ENCODE measurements around the gene FAM171A2. TPM values are rescaled to one million over a fixed set of nuclear protein-coding genes. Genes with fewer than 3 reads are reported as not detected.

FAM171A2 gene
- total and polyA plus RNA-seq, 7 experiments from 2014 or later: 0.11 to 0.78 (median 0.37) TPM

GRCh38 chr17:44327715-44328449 lies 35.8 kb downstream of the FAM171A2 start:
- H3K4me3 ChIP-seq (ENCODE audit: low read length): no peak overlapping the region
- no peaks in the 10 kb centered on the region for H3K27me3 ChIP-seq (ENCODE audit: control insufficient read depth in 2 of 2, insufficient read depth in 2 of 2, low read length in 2 of 2)
- ATAC-seq (no peak), DNase-seq (peak in 1 of 9 donors; percentile 18)
- Mint-ChIP-seq H3K27me3 (no peaks in the 10 kb centered on the region), H3K4me1 (peaks cover 0 to 29% (median 21%) of the 10 kb centered on the region in 7 donors), H3K36me3 (no peaks in the 10 kb centered on the region), H3K9me3 (no peaks in the 10 kb centered on the region), H3K4me3 (peak overlapping the region; percentile 28 to 96 (median 48)), H3K27ac (peak overlapping the region in 8 of 9 donors; percentile 55 to 77 (median 63))
- H3K36me3 ChIP-seq (ENCODE audit: control insufficient read depth in 2 of 3, insufficient read depth in 3 of 3, low read length in 3 of 3): no peaks in the 10 kb centered on the region
- no peaks in the 10 kb centered on the region for H3K9me3 ChIP-seq (ENCODE audit: control insufficient read depth in 2 of 3, low read length in 3 of 3)
- intact Hi-C loops (cut with micrococcal nuclease): loop anchor here (2.0 to 10.0 kb wide), 5 partner anchors 256 to 837 kb away; partner anchors contain the start of genes G6PC3 (in 1 of the 2), HEXIM1 (in 1 of the 2), HEXIM2 (in 1 of the 2) and LSM12 (in 1 of the 2)
- H3K4me1 ChIP-seq (ENCODE audit: control insufficient read depth in 2 of 2, insufficient read depth in 2 of 2, low read length in 2 of 2): peaks cover 17 to 19% of the 10 kb centered on the region in 2 donors
- peak overlapping the region; percentile 3 for H3K27ac ChIP-seq (ENCODE audit: low read depth, low read length)
- CTCF ChIA-PET: interaction anchor here (0.6 to 5.1 kb wide), 4 partner anchors 111 to 820 kb away, joined by 3 to 47 read pairs (median 4); partner anchors contain the start of genes HDAC5 and HEXIM1
- POLR2A ChIA-PET: interaction anchor here (0.6 to 4.4 kb wide), 7 partner anchors 18 to 141 kb away, joined by 4 to 102 read pairs (median 5); partner anchors contain the start of genes GRN, TMUB2 and UBTF

- intact Hi-C loops (cut with micrococcal nuclease): loop anchor here (1.0 to 10.0 kb wide), 11 partner anchors 18 to 838 kb away; partner anchors contain the start of genes GRN (in 2 of the 2), TMUB2 (in 2 of the 2), G6PC3 (in 1 of the 2) and HDAC5 (in 1 of the 2)
- H3K27me3 Mint-ChIP-seq: no peaks in the 10 kb centered on the region
- ChIA-PET POLR2A (interaction anchor here (0.6 to 5.0 kb wide), 18 partner anchors 9 to 900 kb away, joined by 3 to 102 read pairs (median 4); partner anchors contain the start of genes ATXN7L3, GRN, RUNDC3A and TMUB2), CTCF (interaction anchor here (0.5 to 1.2 kb wide), 10 partner anchors 11 to 601 kb away, joined by 3 to 14 read pairs (median 4); partner anchors contain the start of genes TMUB2 and UBTF)
- peak; percentile 78 to 95 (median 93) for DNase-seq
- no peaks in the 10 kb centered on the region for H3K9me3 ChIP-seq (ENCODE audit: control insufficient read depth in 2 of 3, low read length in 3 of 3)
- no peaks in the 10 kb centered on the region for H3K27me3 ChIP-seq (ENCODE audit: control insufficient read depth in 2 of 2, insufficient read depth in 2 of 2, low read length in 2 of 2)
- H3K36me3 Mint-ChIP-seq: no peaks in the 10 kb centered on the region
- peaks cover 0 to 36% (median 25%) of the 10 kb centered on the region in 7 donors for H3K4me1 Mint-ChIP-seq
- peaks cover 17 to 19% of the 10 kb centered on the region in 2 donors for H3K4me1 ChIP-seq (ENCODE audit: control insufficient read depth in 2 of 2, insufficient read depth in 2 of 2, low read length in 2 of 2)
- peak; percentile 84 for ATAC-seq
- H3K4me3 ChIP-seq (ENCODE audit: low read length): peak overlapping the region; percentile 51
- peak overlapping the region; percentile 86 to 97 (median 89) for H3K27ac Mint-ChIP-seq
- H3K9me3 Mint-ChIP-seq: no peaks in the 10 kb centered on the region
- peaks cover 0 to 6% (median 0%) of the 10 kb centered on the region in 3 experiments for H3K36me3 ChIP-seq (ENCODE audit: control insufficient read depth in 2 of 3, insufficient read depth in 3 of 3, low read length in 3 of 3)
- H3K4me3 Mint-ChIP-seq: peak overlapping the region; percentile 75 to 96 (median 86)
- peak overlapping the region; percentile 83 for H3K27ac ChIP-seq (ENCODE audit: low read depth, low read length)
Observed at GRCh38 chr17:44326861-44327444, 36.7 kb downstream of the FAM171A2 start.

DNA sequence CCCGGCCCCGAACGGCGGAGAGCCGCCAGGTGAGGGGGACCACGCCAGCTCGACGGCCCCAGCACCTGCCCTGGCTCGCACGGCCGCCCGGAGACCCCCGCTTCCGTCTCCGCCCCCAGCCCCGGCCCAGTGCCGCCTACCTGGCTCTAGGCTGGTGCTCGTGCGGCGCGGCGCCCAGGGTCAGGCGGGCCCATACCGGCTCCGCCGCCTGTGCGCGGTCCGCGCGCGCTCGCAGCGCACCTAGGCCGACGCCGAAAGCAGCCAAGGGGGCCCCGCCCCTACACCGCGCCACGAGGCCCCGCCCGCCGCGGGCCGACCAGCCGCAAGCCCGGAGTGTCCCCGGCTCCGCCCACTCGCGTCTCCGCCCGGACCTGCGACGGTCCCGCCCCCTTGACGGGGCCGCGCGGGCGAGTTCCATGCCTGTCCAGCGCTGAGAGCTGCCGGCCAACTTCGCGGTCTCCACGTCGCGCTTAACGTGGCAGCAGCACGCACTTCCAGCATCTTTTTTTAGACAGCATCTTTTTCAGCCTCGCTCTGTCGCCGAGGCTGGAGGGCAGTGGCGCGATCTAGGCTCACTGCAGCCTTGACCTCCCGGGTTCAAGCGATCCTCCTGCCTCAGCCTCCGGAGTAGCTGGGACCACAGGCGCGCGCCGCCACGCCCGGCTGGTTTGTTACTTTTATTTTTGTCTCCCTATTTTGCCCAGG lies 38.9 kb downstream of the FAM171A2 start, which contains the start of gene SLC25A39:
SLC25A39 (minus strand) TSS at position 253 of the 705 bp plus-strand sequence. CDS start 1,261 bp downstream, outside the sequence.
- H3K36me3 Mint-ChIP-seq: peaks cover 0 to 6% (median 0%) of the 10 kb centered on the region in 5 donors
- peaks cover 0 to 28% (median 0%) of the 10 kb centered on the region in 3 experiments for H3K36me3 ChIP-seq (ENCODE audit: control insufficient read depth in 2 of 3, insufficient read depth in 3 of 3, low read length in 3 of 3)
- H3K27me3 ChIP-seq (ENCODE audit: control insufficient read depth in 2 of 2, insufficient read depth in 2 of 2, low read length in 2 of 2): no peaks in the 10 kb centered on the region
- H3K27ac ChIP-seq (ENCODE audit: low read depth, low read length): peak within 1 kb of the TSS; percentile 83
- H3K9me3 Mint-ChIP-seq: no peaks in the 10 kb centered on the region
- CTCF ChIA-PET: interaction anchor here (0.5 to 2.1 kb wide), 2 partner anchors 113 to 199 kb away, joined by 3 to 6 read pairs; no protein-coding TSS in a partner anchor
- POLR2A ChIA-PET: interaction anchor here (0.6 to 5.0 kb wide), 7 partner anchors 20 to 201 kb away, joined by 3 to 102 read pairs (median 25); partner anchors contain the start of genes GRN, HDAC5, TMUB2 and UBTF
- ATAC-seq (peak; percentile 91), DNase-seq (peak; percentile 87 to 99 (median 94))
- H3K4me1 ChIP-seq (ENCODE audit: control insufficient read depth in 2 of 2, insufficient read depth in 2 of 2, low read length in 2 of 2): peaks cover 13 to 17% of the 10 kb centered on the region in 2 donors
- no peaks in the 10 kb centered on the region for H3K27me3 Mint-ChIP-seq
- H3K4me3 ChIP-seq (ENCODE audit: low read length): peak within 1 kb of the TSS; percentile 98
- H3K4me1 Mint-ChIP-seq: peaks cover 0 to 38% (median 19%) of the 10 kb centered on the region in 7 donors
- no peaks in the 10 kb centered on the region for H3K9me3 ChIP-seq (ENCODE audit: control insufficient read depth in 2 of 3, low read length in 3 of 3)
- H3K4me3 Mint-ChIP-seq: peak within 1 kb of the TSS; percentile 90 to 96 (median 93)
- peak within 1 kb of the TSS; percentile 89 to 98 (median 95) for H3K27ac Mint-ChIP-seq
- intact Hi-C loops (cut with micrococcal nuclease): loop anchor here (1.0 to 10.0 kb wide), 9 partner anchors 16 to 840 kb away; partner anchors contain the start of genes HROB (in 2 of the 2), G6PC3 (in 1 of the 2), HDAC5 (in 1 of the 2) and HEXIM1 (in 1 of the 2)

- DNase-seq (peak in 1 of 9 donors; percentile 18), ATAC-seq (no peak)
- Histone ChIP-seq H3K36me3 (ENCODE audit: control insufficient read depth in 2 of 3, insufficient read depth in 3 of 3, low read length in 3 of 3) (peaks cover 0 to 33% (median 0%) of the 10 kb centered on the region in 3 experiments), H3K9me3 (ENCODE audit: control insufficient read depth in 2 of 3, low read length in 3 of 3) (no peaks in the 10 kb centered on the region), H3K27me3 (ENCODE audit: control insufficient read depth in 2 of 2, insufficient read depth in 2 of 2, low read length in 2 of 2) (no peaks in the 10 kb centered on the region), H3K4me3 (ENCODE audit: low read length) (peak overlapping the region; percentile 98), H3K4me1 (ENCODE audit: control insufficient read depth in 2 of 2, insufficient read depth in 2 of 2, low read length in 2 of 2) (peaks cover 13 to 17% of the 10 kb centered on the region in 2 donors), H3K27ac (ENCODE audit: low read depth, low read length) (peak overlapping the region; percentile 83)
- no peaks in the 10 kb centered on the region for H3K9me3 Mint-ChIP-seq
- H3K27ac Mint-ChIP-seq: peak overlapping the region in 4 of 9 donors; percentile 21 to 70 (median 64)
- peak overlapping the region; percentile 69 to 93 (median 82) for H3K4me3 Mint-ChIP-seq
- H3K36me3 Mint-ChIP-seq: peaks cover 0 to 11% (median 5%) of the 10 kb centered on the region in 5 donors
- H3K27me3 Mint-ChIP-seq: no peaks in the 10 kb centered on the region
- ChIA-PET POLR2A (interaction anchor here (1.2 to 5.0 kb wide), 7 partner anchors 9 to 138 kb away, joined by 3 to 102 read pairs (median 25); partner anchors contain the start of genes GRN, TMUB2 and UBTF), CTCF (interaction anchor here (0.5 to 2.1 kb wide), 2 partner anchors 113 to 198 kb away, joined by 3 to 6 read pairs; no protein-coding TSS in a partner anchor)
- peaks cover 0 to 38% (median 19%) of the 10 kb centered on the region in 7 donors for H3K4me1 Mint-ChIP-seq
- intact Hi-C loops (cut with micrococcal nuclease): loop anchor here (1.0 to 10.0 kb wide), 5 partner anchors 16 to 841 kb away; partner anchors contain the start of genes HEXIM2 (in 1 of the 2), HROB (in 1 of the 2) and RUNDC3A (in 1 of the 2)
Observed at GRCh38 chr17:44324092-44324570, 39.5 kb downstream of the FAM171A2 start.

- peak overlapping the region; percentile 69 to 93 (median 82) for H3K4me3 Mint-ChIP-seq
- H3K9me3 ChIP-seq (ENCODE audit: control insufficient read depth in 2 of 3, low read length in 3 of 3): no peaks in the 10 kb centered on the region
- no peaks in the 10 kb centered on the region for H3K27me3 ChIP-seq (ENCODE audit: control insufficient read depth in 2 of 2, insufficient read depth in 2 of 2, low read length in 2 of 2)
- DNase-seq (no peak), ATAC-seq (no peak)
- peak overlapping the region; percentile 83 for H3K27ac ChIP-seq (ENCODE audit: low read depth, low read length)
- H3K9me3 Mint-ChIP-seq: no peaks in the 10 kb centered on the region
- H3K36me3 Mint-ChIP-seq: peaks cover 0 to 11% (median 5%) of the 10 kb centered on the region in 5 donors
- intact Hi-C loops (cut with micrococcal nuclease): loop anchor here (1.0 to 10.0 kb wide), 5 partner anchors 15 to 841 kb away; partner anchors contain the start of genes HEXIM2 (in 1 of the 2), HROB (in 1 of the 2) and RUNDC3A (in 1 of the 2)
- ChIA-PET POLR2A (interaction anchor here (1.4 to 5.0 kb wide), 5 partner anchors 9 to 126 kb away, joined by 5 to 102 read pairs (median 31); partner anchors contain the start of gene UBTF), CTCF (interaction anchor here (0.5 to 2.1 kb wide), 2 partner anchors 112 to 198 kb away, joined by 3 to 6 read pairs; no protein-coding TSS in a partner anchor)
- peaks cover 0 to 38% (median 19%) of the 10 kb centered on the region in 7 donors for H3K4me1 Mint-ChIP-seq
- H3K36me3 ChIP-seq (ENCODE audit: control insufficient read depth in 2 of 3, insufficient read depth in 3 of 3, low read length in 3 of 3): peaks cover 0 to 33% (median 0%) of the 10 kb centered on the region in 3 experiments
- peak overlapping the region; percentile 98 for H3K4me3 ChIP-seq (ENCODE audit: low read length)
- peak overlapping the region in 4 of 9 donors; percentile 38 to 75 (median 66) for H3K27ac Mint-ChIP-seq
- peaks cover 13 to 17% of the 10 kb centered on the region in 2 donors for H3K4me1 ChIP-seq (ENCODE audit: control insufficient read depth in 2 of 2, insufficient read depth in 2 of 2, low read length in 2 of 2)
- H3K27me3 Mint-ChIP-seq: no peaks in the 10 kb centered on the region
Observed at GRCh38 chr17:44323359-44324091, 40.1 kb downstream of the FAM171A2 start.
